GM23338 (cell line): ENCODE results near the gene NAT14. TPM values are rescaled to one million over a fixed set of nuclear protein-coding genes. Genes with fewer than 3 reads are reported as not detected.

Experiments
- ATAC-seq: fragments of 200-7000 bp; cut with Tn5 transposase; 3 replicates; pipeline ENCODE4 v1.9.1; 2020
- DNase-seq: peaks from one replicate; pipeline ENCODE4 v3.0.0-alpha.2; 2015; ENCODE audit warnings: low spot score
- H2AFZ ChIP-seq: fragments of 200-600 bp; sonication (generic); 2 replicates; pipeline ENCODE4 v1.8.0; 2016; ENCODE audit warnings: antibody characterized with exemption, mild to moderate bottlenecking, moderate library complexity
- H3F3A ChIP-seq: fragments of 200-600 bp; sonication (generic); replicated peaks from 2 replicates; pipeline ENCODE4 v1.8.0; 2017; ENCODE audit warnings: antibody characterized with exemption, mixed run types, low read depth
- H3K27ac ChIP-seq: fragments of 200-600 bp; sonication (generic); 2 replicates; pipeline ENCODE4 v1.6.1; 2016; ENCODE audit warnings: low read depth
- H3K27me3 ChIP-seq: fragments of 200-600 bp; sonication (generic); 2 replicates; pipeline ENCODE4 v1.8.0; 2016; ENCODE audit warnings: mild to moderate bottlenecking, mixed run types, moderate library complexity; ENCODE audit not compliant: insufficient read depth
- H3K36me3 ChIP-seq: fragments of 200-600 bp; sonication (generic); 2 replicates; pipeline ENCODE4 v1.8.0; 2016; ENCODE audit warnings: mild to moderate bottlenecking; ENCODE audit not compliant: insufficient read depth
- H3K4me1 ChIP-seq: fragments of 200-600 bp; sonication (generic); 2 replicates; pipeline ENCODE4 v1.8.0; 2016; ENCODE audit warnings: mild to moderate bottlenecking, moderate library complexity; ENCODE audit not compliant: insufficient read depth
- H3K4me2 ChIP-seq: fragments of 200-600 bp; sonication (generic); 2 replicates; pipeline ENCODE4 v1.7.1; 2017; ENCODE audit warnings: mixed run types
- H3K4me3 ChIP-seq: fragments of 200-600 bp; sonication (generic); 2 replicates; pipeline ENCODE4 v1.6.1; 2016; ENCODE audit warnings: mixed run types
- H3K79me2 ChIP-seq: fragments of 200-600 bp; sonication (generic); replicated peaks from 2 replicates; pipeline ENCODE4 v1.8.0; 2017; ENCODE audit warnings: mild to moderate bottlenecking; ENCODE audit not compliant: insufficient read depth
- H3K9me2 ChIP-seq: fragments of 200-600 bp; sonication (generic); 2 replicates; pipeline ENCODE4 v1.8.0; 2017; ENCODE audit not compliant: insufficient read depth
- H4K20me1 ChIP-seq: fragments of 200-600 bp; sonication (generic); replicated peaks from 2 replicates; pipeline ENCODE4 v1.8.0; 2017; ENCODE audit warnings: mild to moderate bottlenecking; ENCODE audit not compliant: insufficient read depth
- H3K27ac Mint-ChIP-seq: 2 replicates; pipeline ENCODE4 v1.8.0; 2020; ENCODE audit warnings: inconsistent platforms, mild to moderate bottlenecking, moderate library complexity, mixed read lengths
- H3K27me3 Mint-ChIP-seq: 3 replicates; pipeline ENCODE4 v1.8.0; 2022; ENCODE audit warnings: low read depth, mild to moderate bottlenecking, moderate library complexity, mixed read lengths, inconsistent platforms; ENCODE audit not compliant: insufficient read depth, poor library complexity
- H3K36me3 Mint-ChIP-seq: 3 replicates; pipeline ENCODE4 v1.8.0; 2021; ENCODE audit warnings: low read depth, mild to moderate bottlenecking, inconsistent platforms, moderate library complexity, mixed read lengths
- H3K4me1 Mint-ChIP-seq: 3 replicates; pipeline ENCODE4 v1.8.0; 2020; ENCODE audit warnings: mild to moderate bottlenecking, inconsistent platforms, mixed read lengths
- H3K4me3 Mint-ChIP-seq: 3 replicates; pipeline ENCODE4 v1.8.0; 2021; ENCODE audit warnings: moderate library complexity, mild to moderate bottlenecking, inconsistent platforms, mixed read lengths
- H3K9me3 Mint-ChIP-seq: 3 replicates; pipeline ENCODE4 v1.8.0; 2020; ENCODE audit warnings: moderate library complexity, mild to moderate bottlenecking, inconsistent platforms, mixed read lengths
- CREB1 ChIP-seq: fragments of 250-450 bp; sonication (Bioruptor Pico); IDR thresholded peaks from 2 replicates; pipeline ENCODE4 v1.5.0; 2020; ENCODE audit warnings: low read depth, mild to moderate bottlenecking, moderate library complexity
- JUNB ChIP-seq: IDR thresholded peaks from one replicate; pipeline ENCODE4 v1.6.1; 2016; ENCODE audit warnings: antibody characterized with exemption; ENCODE audit not compliant: unreplicated experiment
- ZNF331 ChIP-seq: fragments of 250-450 bp; sonication (Bioruptor Pico); IDR thresholded peaks from 2 replicates; pipeline ENCODE4 v1.5.0; 2020; ENCODE audit warnings: low read depth, mild to moderate bottlenecking, moderate library complexity
- ZNF462 ChIP-seq: fragments of 250-450 bp; sonication (Bioruptor Pico); IDR thresholded peaks from 2 replicates; pipeline ENCODE4 v1.5.0; 2020; ENCODE audit warnings: mild to moderate bottlenecking, moderate library complexity
- polyA plus RNA-seq: library from polyadenylated mRNA; unstranded; fragments of >200 nt; fragmentation: Nextera tagmentation; extraction: Ambion mirVana; gene quantifications from 2 replicates; pipeline ENCODE4 v1.2.1, GENCODE V29; 2016
- total RNA-seq: library from RNA; depleted of rRNA; stranded (reverse); fragments of >200 nt; shearing (Covaris generic); gene quantifications from 2 replicates; pipeline ENCODE4 v1.2.3, GENCODE V29; 2014

NAT14 gene
- total and polyA plus RNA-seq, 2 experiments from 2014 or later: 27.8 to 39.6 TPM

DNA sequence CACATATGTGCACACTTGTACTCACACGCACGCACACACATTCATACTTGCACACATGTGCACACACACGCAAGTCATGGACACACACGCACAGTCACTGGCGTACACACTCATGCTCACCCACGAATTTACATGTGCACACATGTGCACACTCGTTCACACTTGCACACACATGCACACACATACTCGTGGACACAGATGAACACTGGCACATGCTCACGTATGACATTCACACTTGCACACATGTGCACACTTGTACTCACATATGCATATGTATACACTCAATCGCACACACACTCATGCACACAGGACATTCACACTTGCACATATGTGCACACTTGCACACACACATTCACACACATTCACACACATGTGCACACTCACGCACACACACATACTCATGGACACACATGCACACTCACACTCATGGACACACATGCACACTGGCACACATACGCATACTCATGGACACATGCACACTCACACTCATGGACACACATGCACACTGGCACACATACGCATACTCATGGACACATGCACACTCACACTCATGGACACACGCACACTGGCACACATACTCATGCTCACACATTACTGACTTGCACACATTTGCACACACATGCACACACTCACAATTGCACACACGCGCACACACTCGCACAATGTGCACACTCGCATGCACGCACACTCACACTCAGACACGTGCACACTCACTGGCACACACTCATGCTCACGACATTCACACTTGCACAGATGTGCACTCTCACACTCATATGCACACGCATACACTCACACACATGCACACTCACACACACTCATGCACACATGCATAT, 42.4 kb downstream of the NAT14 start (continued):
- TF ChIP-seq CREB1 (CRISPR knock-in tag): no peak

- Mint-ChIP-seq H3K27ac (no peak overlapping the region), H3K36me3 (no peaks in the 10 kb centered on the region), H3K9me3 (no peaks in the 10 kb centered on the region), H3K27me3 (peaks cover 4% of the 10 kb centered on the region), H3K4me1 (peaks cover 3% of the 10 kb centered on the region), H3K4me3 (no peak overlapping the region)
- Histone ChIP-seq H2AFZ (no peak overlapping the region), H4K20me1 (no peaks in the 10 kb centered on the region), H3K79me2 (no peaks in the 10 kb centered on the region), H3K36me3 (no peaks in the 10 kb centered on the region), H3K27ac (no peak overlapping the region), H3K27me3 (no peaks in the 10 kb centered on the region), H3F3A (peaks cover 16% of the 10 kb centered on the region), H3K4me2 (no peak overlapping the region), H3K9me2 (no peaks in the 10 kb centered on the region), H3K4me3 (no peak overlapping the region), H3K4me1 (no peaks in the 10 kb centered on the region)
- no peak for DNase-seq
- ATAC-seq: no peak
- TF ChIP-seq JUNB (no peak), CREB1 (CRISPR knock-in tag) (no peak), ZNF462 (CRISPR knock-in tag) (no peak), ZNF331 (CRISPR knock-in tag) (no peak)
Observed at GRCh38 chr19:55528030-55528803, 43.2 kb downstream of the NAT14 start.
